Breast epithelium (tissue), 4 donors: Measurements from ENCODE around the gene PARP12. TPM values are rescaled to one million over a fixed set of nuclear protein-coding genes. Genes with fewer than 3 reads are reported as not detected.

Experiments
- DNase-seq, 2 donors: peaks; one replicate each; pipeline ENCODE4 v3.0.0-alpha.2; 2019; ENCODE audit warnings: low spot score in 2 of 2
- H3K27ac ChIP-seq, 2 donors: fragments of 200-600 bp; sonication (generic) in 1 of 2; one replicate each; pipeline ENCODE4 v1.5.1; 2016 to 2019; ENCODE audit warnings: mild to moderate bottlenecking in 1 of 2
- H3K27me3 ChIP-seq, 2 donors: fragments of 200-600 bp; sonication (generic) in 1 of 2; one replicate each; pipeline versions ENCODE4 v1.5.1 to v1.6.0; 2017 to 2019; ENCODE audit warnings: control low read depth in 1 of 2, mild to moderate bottlenecking in 1 of 2
- H3K36me3 ChIP-seq: fragments of 200-600 bp; one replicate; pipeline ENCODE4 v1.5.1; 2019
- H3K4me1 ChIP-seq, 2 donors: fragments of 200-600 bp; sonication (generic); one replicate each; pipeline ENCODE4 v1.5.1; 2016 to 2019; ENCODE audit warnings: control low read depth in 1 of 2
- H3K4me3 ChIP-seq, 3 donors: fragments of 200-600 bp; sonication (generic); 1 replicate in 2 of 3; 2 replicates in 1 of 3; pipeline ENCODE4 v1.5.1; 2016 to 2019; ENCODE audit warnings: mild to moderate bottlenecking in 3 of 3, moderate library complexity in 2 of 3
- H3K9me3 ChIP-seq, 2 donors: fragments of 200-600 bp; sonication (generic) in 1 of 2; one replicate each; pipeline ENCODE4 v1.5.1; 2016 to 2019; ENCODE audit warnings: control low read depth in 1 of 2
- POLR2A ChIP-seq: fragments of 450-650 bp; IDR thresholded peaks from one replicate; pipeline ENCODE4 v1.6.1; 2016; ENCODE audit warnings: antibody characterized with exemption, mild to moderate bottlenecking, moderate library complexity
- POLR2AphosphoS5 ChIP-seq, 3 donors: sonication (generic); formaldehyde crosslinking; IDR thresholded peaks; one replicate each; pipeline ENCODE4 v1.6.1; 2017; ENCODE audit warnings: antibody characterized with exemption in 3 of 3
- intact Hi-C: fragments of 100-400 bp; cut with DNase I; formaldehyde crosslinking; loops from one replicate; pipeline ENCODE4 v1.15.1; 2023; ENCODE audit warnings: low total_unique reads
- total RNA-seq, 3 donors: library from RNA; depleted of rRNA; stranded (reverse); fragments of >200 nt; gene quantifications; one replicate each; pipeline ENCODE4 v1.1.0, GENCODE V29; 2016
- TF ChIP-seq, protein P1 (sequence below), 3 donors: fragments of 450-650 bp; IDR thresholded peaks; one replicate each; pipeline ENCODE4 v1.5.1; 2016 to 2017; ENCODE audit warnings: antibody characterized with exemption in 3 of 3, mild to moderate bottlenecking in 3 of 3, moderate library complexity in 3 of 3

The PARP12 gene
- total RNA-seq, 3 donors from 2014 or later = 24.8 to 44.9 (median 40.6) TPM

- Histone ChIP-seq H3K36me3 (no peaks in the 10 kb centered on the region), H3K27me3 (no peaks in the 10 kb centered on the region), H3K4me1 (no peaks in the 10 kb centered on the region), H3K4me3 (no peak overlapping the region), H3K27ac (no peak overlapping the region), H3K9me3 (no peaks in the 10 kb centered on the region)
- no peak for DNase-seq
- no peak for TF ChIP-seq POLR2AphosphoS5 (IDR thresholded peaks at IDR 0.05)
- TF ChIP-seq, protein P1, sequence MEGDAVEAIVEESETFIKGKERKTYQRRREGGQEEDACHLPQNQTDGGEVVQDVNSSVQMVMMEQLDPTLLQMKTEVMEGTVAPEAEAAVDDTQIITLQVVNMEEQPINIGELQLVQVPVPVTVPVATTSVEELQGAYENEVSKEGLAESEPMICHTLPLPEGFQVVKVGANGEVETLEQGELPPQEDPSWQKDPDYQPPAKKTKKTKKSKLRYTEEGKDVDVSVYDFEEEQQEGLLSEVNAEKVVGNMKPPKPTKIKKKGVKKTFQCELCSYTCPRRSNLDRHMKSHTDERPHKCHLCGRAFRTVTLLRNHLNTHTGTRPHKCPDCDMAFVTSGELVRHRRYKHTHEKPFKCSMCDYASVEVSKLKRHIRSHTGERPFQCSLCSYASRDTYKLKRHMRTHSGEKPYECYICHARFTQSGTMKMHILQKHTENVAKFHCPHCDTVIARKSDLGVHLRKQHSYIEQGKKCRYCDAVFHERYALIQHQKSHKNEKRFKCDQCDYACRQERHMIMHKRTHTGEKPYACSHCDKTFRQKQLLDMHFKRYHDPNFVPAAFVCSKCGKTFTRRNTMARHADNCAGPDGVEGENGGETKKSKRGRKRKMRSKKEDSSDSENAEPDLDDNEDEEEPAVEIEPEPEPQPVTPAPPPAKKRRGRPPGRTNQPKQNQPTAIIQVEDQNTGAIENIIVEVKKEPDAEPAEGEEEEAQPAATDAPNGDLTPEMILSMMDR (IDR thresholded peaks at IDR 0.05) = no peak
- TF ChIP-seq POLR2A = no peak
- intact Hi-C loops = no loop called here
These were observed 2.5 kb downstream of the PARP12 start for GRCh38 chr7:140060243-140060630.

- Histone ChIP-seq H3K4me1 (no peaks in the 10 kb centered on the region), H3K27ac (no peak overlapping the region), H3K27me3 (no peaks in the 10 kb centered on the region), H3K9me3 (no peaks in the 10 kb centered on the region), H3K4me3 (no peak overlapping the region), H3K36me3 (no peaks in the 10 kb centered on the region)
- TF ChIP-seq, protein P1 (IDR thresholded peaks at IDR 0.05) = no peak
- TF ChIP-seq POLR2A (no peak), POLR2AphosphoS5 (IDR thresholded peaks at IDR 0.05) (no peak)
- DNase-seq = no peak
- intact Hi-C loops = no loop called here
These were observed 3.2 kb downstream of the PARP12 start for GRCh38 chr7:140059273-140060242.

DNA sequence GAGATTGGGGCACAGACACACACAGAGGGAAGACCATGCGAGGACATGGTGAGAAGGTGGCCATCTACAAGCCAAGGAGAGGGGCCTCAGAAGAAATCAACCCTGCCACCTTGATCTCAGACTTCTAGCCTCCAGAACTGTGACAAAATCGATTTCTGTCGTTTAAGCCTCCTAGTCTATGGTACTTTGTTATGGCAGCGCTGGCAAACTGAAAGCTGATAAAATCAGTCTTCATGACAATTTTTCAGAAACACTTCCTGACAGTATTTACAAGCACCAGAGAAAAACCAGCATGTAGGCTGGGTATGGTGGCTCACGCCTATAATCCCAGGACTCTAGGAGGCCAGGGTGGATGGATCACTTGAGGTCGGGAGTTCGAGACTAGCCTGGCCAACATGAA lies 4.2 kb downstream of the PARP12 start:
- Histone ChIP-seq H3K4me1 (no peaks in the 10 kb centered on the region), H3K9me3 (no peaks in the 10 kb centered on the region), H3K4me3 (no peak overlapping the region), H3K27me3 (no peaks in the 10 kb centered on the region), H3K27ac (no peak overlapping the region), H3K36me3 (no peaks in the 10 kb centered on the region)
- TF ChIP-seq, protein P1 (IDR thresholded peaks at IDR 0.05) = no peak
- TF ChIP-seq POLR2AphosphoS5 (IDR thresholded peaks at IDR 0.05) (no peak), POLR2A (no peak)
- DNase-seq = no peak
- intact Hi-C loops = no loop called here

GRCh38 chr7:140057143-140057535 lies 5.6 kb downstream of the PARP12 start:
- DNase-seq = no peak
- no peak overlapping the region for H3K27ac ChIP-seq
- no peaks in the 10 kb centered on the region for H3K4me1 ChIP-seq
- TF ChIP-seq POLR2A = no peak
- TF ChIP-seq POLR2AphosphoS5 (IDR thresholded peaks at IDR 0.05) = no peak
- TF ChIP-seq, protein P1 (IDR thresholded peaks at IDR 0.05) = no peak
- intact Hi-C loops = no loop called here
- no peaks in the 10 kb centered on the region for H3K9me3 ChIP-seq
- H3K4me3 ChIP-seq = no peak overlapping the region
- no peaks in the 10 kb centered on the region for H3K27me3 ChIP-seq
- no peaks in the 10 kb centered on the region for H3K36me3 ChIP-seq

- intact Hi-C loops = no loop called here
- H3K9me3 ChIP-seq = no peaks in the 10 kb centered on the region
- TF ChIP-seq POLR2AphosphoS5 (IDR thresholded peaks at IDR 0.05) = no peak
- TF ChIP-seq, protein P1 (IDR thresholded peaks at IDR 0.05) = no peak
- TF ChIP-seq POLR2A = no peak
- H3K4me3 ChIP-seq = no peak overlapping the region
- no peaks in the 10 kb centered on the region for H3K4me1 ChIP-seq
- no peak for DNase-seq
- no peaks in the 10 kb centered on the region for H3K36me3 ChIP-seq
- H3K27me3 ChIP-seq = no peaks in the 10 kb centered on the region
- H3K27ac ChIP-seq = no peak overlapping the region
These were observed 6.2 kb downstream of the PARP12 start for GRCh38 chr7:140056431-140057142.
